Erythroblast (primary cell): ENCODE results near the gene FANCF.

ENCODE experiments used
- GATA1 ChIP-seq: IDR thresholded peaks from 2 replicates; pipeline ENCODE4 v1.6.1; 2011; ENCODE audit warnings: low read depth, mild to moderate bottlenecking, control low read depth, low read length, moderate library complexity
- POLR2A ChIP-seq: IDR thresholded peaks from 2 replicates; pipeline ENCODE4 v1.6.1; 2011; ENCODE audit warnings: mild to moderate bottlenecking, low read length

GRCh38 chr11:22627421-22627820 lies 1.8 kb upstream of the FANCF start:
- no peak for TF ChIP-seq POLR2A
- no peak for TF ChIP-seq GATA1
